HG03442 (cell line): Measurements from ENCODE around the gene CYP19A1.
A peak's percentile ranks its signal among the peaks of the same experiment; 100 is the strongest.
"Not testable (repeated sequence)": the region's sequence is repeated elsewhere in the genome, so short reads cannot be mapped to it uniquely, and the experiment has no call there.

Source experiments
- ATAC-seq: cut with Tn5 transposase; IDR thresholded peaks from one replicate; pipeline ENCODE4 v1.9.1; 2021; ENCODE audit warnings: mild to moderate bottlenecking, moderate library complexity; ENCODE audit not compliant: unreplicated experiment

Gene CYP19A1

GRCh38 chr15:51265037-51265555, 73.3 kb downstream of the CYP19A1 start:
- ATAC-seq, result no peak

DNA sequence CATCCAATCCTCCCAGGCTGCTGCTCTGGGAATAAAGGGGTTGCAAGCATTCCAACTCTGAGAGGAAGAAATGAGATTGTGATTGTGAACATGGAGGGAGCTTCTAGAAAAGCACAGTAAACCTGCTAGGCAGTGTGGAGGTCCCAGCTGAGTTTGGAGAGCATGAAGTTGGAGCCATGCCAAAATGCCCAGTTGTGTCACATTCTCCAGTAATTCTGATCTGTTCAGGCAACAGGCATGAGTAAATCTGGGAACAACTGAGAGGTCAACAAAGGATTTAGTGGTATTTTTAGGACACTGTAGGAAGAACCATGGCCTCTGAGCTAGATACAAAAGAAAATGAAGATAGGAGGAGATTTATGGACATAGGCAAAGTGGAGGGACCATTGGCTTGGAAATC, 74.7 kb downstream of the CYP19A1 start:
- no peak for ATAC-seq

DNA sequence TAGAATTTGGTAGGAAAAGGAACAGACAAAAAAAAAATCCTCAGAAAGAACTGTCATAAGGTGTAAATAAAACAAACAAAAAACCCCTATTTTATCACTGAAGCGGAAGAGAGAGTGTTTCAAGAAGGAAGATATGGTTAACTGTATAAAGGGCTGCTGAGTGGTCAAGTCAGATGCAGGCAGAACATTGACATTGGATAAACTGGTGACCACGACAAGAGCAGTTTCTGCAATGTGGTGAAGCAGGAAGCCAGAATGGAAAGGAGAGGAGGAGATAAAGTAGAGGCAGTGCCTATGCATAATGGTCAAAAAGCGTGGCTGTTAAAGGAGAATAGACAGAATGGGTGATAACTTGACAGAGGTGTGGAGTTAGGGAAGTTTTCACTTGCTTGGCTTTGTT, 75.3 kb downstream of the CYP19A1 start:
- ATAC-seq, result no peak

DNA sequence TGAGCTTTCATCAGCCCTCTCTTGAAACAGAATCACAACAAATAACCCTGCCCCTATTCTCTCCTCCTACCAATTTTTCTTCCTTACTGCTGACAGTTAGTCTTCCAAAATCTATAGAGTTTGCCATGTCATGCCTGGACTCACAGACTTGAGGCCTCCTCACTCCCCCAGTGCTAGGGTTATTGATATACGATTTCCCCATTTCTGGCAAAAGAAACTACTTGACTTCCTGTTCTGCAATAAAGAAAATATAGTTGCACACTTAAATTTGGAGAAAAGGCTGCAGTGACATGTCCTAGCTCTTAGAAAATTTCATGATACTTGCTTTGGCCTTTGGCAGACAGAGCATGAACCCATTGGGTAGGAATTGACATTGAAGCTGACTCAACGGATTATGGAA, 75.9 kb downstream of the CYP19A1 start:
- no peak for ATAC-seq

DNA sequence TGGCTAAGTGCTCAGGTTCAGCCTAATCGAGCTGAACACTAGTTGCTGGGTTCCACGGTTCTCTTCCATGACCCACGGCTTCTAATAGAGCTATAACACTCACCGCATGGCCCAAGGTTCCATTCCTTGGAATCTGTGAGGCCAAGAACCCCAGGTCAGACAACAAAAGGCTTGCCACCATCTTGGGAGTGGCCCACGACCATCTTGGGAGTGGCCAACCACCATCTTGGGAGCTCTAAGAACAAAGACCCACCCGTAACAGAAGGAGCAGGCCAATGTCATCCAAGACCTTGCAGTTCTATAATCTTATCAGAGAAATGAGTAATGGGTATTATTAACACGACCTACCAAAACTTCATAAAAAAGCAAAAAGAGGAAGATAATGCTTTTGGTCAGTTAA, 77.3 kb downstream of the CYP19A1 start:
- ATAC-seq, result not testable (repeated sequence)

DNA sequence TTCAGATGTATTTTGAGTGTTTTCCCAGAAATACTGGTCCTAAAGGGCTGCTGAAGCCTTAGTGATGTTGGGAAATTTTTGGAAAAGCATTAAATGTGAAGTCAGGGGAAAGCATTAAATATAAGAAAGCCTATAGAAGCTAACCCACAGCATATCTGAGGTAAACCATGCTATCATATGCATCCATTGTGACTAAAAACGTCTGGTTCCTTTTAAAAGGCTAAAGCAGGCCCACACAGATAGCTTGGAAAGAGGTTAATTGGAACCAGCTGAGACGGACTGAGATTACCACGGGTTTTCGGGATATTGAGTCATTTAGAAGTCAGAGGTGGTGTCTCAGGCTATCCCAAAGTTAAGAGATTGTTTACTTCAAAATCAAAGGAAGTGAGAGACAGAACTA, 78.2 kb downstream of the CYP19A1 start:
- ATAC-seq, result no peak

GRCh38 chr15:51255533-51255932, 82.9 kb downstream of the CYP19A1 start:
- ATAC-seq, result no peak

GRCh38 chr15:51253366-51253765, 85.0 kb downstream of the CYP19A1 start:
- ATAC-seq, result no peak

DNA sequence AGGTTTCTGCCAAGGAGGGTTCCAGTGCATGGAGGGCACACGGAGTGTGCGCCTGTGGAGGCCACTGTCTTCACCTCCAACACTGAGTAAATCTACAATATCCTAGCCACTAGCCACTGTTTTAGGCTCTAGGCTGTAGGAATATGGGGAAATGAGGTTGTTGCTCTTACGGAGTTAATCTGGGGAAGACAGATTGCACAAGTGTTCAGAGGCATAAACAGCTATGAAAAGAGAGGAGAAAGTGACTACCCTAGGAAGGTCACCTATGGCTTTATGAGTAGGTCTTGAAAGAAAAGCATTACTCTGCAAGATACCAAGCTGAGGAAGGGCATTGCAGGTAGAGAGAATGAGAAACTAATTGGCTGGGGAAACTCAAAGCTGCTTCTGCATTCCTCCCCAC, 85.7 kb downstream of the CYP19A1 start:
- no peak for ATAC-seq

DNA sequence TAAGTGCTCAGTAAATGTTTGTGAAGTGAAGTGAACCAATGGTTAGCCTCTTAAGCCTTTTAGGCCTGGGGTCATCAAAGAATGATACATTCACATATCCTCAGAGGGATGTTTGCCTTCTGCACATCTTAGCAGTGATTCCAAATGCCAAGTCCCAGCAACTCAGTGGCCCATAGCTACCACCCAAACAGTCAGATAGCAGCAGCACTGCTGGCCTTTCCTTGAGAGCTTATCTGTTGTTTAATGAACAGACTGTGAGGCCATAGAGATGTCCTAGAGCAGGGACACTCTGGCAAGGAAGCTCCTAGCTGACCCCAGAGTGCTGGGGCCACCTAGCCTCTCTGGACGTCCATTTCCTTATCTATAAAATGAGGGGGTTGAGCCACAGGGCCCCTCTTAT, 86.8 kb downstream of the CYP19A1 start:
- ATAC-seq, result no peak

DNA sequence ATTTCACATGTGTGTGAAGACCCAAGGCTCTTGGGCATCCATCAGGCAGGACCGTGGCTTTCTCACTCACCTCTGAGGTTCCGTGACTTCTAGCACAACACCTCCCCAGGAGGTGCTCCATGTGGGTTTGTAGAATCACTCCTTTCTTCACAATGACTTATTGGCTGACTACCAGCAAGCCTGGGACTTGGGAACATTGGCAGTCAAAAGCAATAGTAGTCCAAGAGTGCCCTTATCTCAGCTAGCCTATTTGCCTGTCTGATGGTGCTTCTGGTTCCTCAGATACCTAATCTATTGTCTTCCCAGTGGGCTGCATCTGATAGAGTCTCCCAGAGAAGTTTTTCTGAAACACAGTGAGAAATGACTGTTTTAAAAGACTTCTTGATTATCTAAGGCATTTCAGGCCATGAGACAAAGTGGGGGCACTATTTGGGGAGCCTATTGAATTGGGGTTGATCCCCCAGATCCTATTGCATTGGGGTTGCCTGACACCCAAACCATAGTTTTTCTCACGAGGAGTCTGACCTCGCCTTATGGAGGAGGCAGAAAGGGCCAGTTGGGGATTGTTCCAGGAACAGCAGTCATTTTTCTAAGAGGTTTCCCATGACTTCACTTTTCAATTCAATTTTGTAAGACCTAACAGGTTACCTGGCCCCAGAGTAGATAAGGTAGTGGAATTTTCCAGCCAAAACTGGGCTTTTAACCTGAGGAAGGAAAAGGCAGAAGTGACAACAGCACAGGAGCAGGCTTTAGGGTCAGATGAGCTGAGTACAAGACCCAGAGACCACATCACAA, 88.0 kb downstream of the CYP19A1 start:
- ATAC-seq, result no peak

DNA sequence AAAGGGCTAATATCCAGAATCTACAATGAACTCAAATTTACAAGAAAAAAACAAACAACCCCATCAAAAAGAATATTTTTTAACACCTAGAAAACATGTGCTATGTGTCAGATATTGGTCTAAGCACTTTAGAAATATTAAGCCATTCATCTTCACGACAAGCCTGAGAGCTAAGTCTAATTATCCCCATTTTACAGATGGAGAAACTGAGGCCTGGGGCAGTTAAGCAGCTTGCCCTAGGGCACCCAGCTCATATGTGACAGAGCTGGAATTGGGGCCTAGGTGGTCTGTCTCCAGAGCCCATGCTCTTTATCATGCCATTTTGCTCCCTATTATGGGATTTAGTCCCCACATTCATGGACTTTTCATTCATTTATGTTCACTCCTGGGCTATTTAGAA, 92.8 kb downstream of the CYP19A1 start:
- no peak for ATAC-seq

DNA sequence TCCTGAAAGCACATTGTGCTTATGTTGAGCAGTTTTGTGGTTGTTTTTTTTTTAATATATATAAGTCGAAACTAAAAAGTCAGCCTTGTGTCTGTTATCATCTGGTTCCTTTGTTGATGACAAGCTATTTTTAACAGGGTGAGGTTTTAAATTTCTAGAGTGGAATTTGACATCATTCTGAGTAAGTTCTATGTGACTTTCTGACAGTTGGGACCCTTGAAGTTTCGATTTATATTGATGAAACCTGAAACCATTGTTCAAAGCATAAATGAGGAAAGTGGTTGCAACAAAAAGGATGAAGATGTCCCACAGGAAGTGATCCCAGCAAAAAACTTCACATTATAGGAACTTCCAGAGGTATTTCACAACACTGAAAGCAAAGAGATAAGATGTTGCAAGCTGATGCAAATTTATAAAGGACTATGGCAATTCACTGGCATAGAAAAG, 94.0 kb downstream of the CYP19A1 start:
- no peak for ATAC-seq

- ATAC-seq, result peak; percentile 59
Observed at GRCh38 chr15:51243774-51244173, 94.6 kb downstream of the CYP19A1 start.

GRCh38 chr15:51240066-51240465, 98.3 kb downstream of the CYP19A1 start:
- no peak for ATAC-seq

- no peak for ATAC-seq
Observed at GRCh38 chr15:51237816-51238215, 100.6 kb downstream of the CYP19A1 start.

GRCh38 chr15:51234176-51234927, 104.0 kb downstream of the CYP19A1 start:
- ATAC-seq, result no peak

- no peak for ATAC-seq
Observed at GRCh38 chr15:51232581-51232980, 105.8 kb downstream of the CYP19A1 start.

- no peak for ATAC-seq
Observed at GRCh38 chr15:51229907-51230330, 108.5 kb downstream of the CYP19A1 start.

DNA sequence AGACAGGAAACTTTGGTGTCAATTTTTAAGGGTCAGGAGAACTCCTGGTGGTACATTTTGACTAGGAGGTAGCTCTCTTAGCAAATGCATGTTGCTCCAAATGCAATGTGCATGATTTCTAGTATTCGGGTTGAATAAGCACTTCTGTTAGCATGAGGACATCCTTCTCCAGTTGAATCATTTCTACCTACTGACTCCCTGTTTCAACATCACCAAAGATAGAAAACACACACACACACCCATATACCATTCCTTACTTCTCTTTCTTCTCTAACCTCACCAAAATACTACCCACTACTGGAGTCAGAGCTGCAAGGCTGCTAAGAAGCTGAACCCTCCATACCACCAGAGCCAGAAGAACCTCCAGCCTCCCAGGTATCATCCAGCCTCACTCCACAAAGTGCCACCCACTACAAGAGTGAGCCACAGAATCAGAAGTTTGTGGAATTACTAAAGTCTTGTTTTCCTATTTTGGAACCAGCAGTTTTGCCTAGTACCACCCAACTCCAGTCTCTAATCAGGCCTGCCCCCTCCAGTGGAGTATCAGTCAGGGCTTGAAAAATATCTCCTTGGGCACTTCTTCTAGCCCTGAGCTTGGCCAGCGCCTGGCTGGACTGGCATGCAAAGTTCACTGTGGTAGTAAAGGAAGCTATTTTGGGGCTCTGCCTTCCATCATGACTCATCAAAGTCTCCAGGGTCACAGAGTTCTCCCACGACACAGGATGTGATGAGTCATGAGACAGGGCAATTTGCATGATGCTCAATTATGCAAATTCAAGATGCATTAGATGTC, 110.3 kb downstream of the CYP19A1 start:
- ATAC-seq, result peak; percentile 88

DNA sequence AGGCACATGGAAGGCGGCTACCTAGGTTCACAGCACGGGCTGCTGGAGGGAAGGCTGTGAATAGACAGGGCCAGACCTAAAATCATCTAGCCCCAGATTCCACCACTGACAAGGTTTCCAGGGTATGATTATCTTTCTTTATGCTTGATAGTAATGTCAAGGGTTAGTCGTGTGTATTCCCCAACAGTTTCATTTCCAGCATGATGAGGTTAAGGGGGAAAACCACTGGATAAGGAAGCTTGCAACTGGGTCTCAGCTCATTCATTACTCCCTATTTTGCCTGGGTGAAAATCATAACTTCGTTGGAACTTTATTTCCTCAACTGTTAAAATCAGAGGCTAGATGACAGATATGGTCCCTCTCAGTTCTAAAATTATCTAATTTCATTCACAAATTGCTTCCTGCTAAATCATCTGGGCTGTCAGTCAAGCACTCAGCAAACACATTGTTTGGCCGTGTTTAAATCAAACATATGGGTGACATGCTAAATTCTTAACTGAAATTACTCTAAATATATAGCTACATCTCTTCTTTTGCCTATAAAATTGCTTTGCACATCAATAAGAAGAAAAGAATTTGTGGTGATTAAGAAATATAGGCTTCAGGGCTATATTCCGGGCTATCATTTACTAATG, 111.7 kb downstream of the CYP19A1 start:
- no peak for ATAC-seq
